ENCODE results near the gene AHRR.
"Not testable (repeated sequence)": the region's sequence is repeated elsewhere in the genome, so short reads cannot be mapped to it uniquely, and the experiment has no call there.

Gene AHRR

DNA sequence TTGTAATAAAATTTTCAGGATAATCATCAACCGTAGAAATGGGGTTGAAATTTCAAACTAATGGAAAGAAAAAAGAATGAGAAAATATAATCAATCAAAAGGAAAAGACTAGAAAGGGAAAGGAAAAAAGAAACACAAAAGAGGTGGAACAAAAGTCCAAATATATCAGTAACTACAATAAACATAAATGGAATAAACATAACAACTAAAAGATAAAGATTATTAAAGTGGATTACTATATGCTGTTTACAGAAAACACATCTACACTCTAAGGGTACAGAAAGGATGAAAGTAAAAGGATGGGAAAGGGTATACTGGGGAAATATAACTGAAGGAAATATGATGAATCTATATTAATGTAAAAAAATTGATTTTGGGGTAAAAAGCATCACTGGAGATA lies 43.0 kb downstream of the AHRR start:
- no peak overlapping the region for H3K4me3 ChIP-seq (ENCODE audit: low read depth, low read length)
- TF ChIP-seq, protein P1, sequence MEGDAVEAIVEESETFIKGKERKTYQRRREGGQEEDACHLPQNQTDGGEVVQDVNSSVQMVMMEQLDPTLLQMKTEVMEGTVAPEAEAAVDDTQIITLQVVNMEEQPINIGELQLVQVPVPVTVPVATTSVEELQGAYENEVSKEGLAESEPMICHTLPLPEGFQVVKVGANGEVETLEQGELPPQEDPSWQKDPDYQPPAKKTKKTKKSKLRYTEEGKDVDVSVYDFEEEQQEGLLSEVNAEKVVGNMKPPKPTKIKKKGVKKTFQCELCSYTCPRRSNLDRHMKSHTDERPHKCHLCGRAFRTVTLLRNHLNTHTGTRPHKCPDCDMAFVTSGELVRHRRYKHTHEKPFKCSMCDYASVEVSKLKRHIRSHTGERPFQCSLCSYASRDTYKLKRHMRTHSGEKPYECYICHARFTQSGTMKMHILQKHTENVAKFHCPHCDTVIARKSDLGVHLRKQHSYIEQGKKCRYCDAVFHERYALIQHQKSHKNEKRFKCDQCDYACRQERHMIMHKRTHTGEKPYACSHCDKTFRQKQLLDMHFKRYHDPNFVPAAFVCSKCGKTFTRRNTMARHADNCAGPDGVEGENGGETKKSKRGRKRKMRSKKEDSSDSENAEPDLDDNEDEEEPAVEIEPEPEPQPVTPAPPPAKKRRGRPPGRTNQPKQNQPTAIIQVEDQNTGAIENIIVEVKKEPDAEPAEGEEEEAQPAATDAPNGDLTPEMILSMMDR (IDR thresholded peaks at IDR 0.05; ENCODE audit: borderline replicate concordance, insufficient read depth, low read depth, low read length), result no peak

DNA sequence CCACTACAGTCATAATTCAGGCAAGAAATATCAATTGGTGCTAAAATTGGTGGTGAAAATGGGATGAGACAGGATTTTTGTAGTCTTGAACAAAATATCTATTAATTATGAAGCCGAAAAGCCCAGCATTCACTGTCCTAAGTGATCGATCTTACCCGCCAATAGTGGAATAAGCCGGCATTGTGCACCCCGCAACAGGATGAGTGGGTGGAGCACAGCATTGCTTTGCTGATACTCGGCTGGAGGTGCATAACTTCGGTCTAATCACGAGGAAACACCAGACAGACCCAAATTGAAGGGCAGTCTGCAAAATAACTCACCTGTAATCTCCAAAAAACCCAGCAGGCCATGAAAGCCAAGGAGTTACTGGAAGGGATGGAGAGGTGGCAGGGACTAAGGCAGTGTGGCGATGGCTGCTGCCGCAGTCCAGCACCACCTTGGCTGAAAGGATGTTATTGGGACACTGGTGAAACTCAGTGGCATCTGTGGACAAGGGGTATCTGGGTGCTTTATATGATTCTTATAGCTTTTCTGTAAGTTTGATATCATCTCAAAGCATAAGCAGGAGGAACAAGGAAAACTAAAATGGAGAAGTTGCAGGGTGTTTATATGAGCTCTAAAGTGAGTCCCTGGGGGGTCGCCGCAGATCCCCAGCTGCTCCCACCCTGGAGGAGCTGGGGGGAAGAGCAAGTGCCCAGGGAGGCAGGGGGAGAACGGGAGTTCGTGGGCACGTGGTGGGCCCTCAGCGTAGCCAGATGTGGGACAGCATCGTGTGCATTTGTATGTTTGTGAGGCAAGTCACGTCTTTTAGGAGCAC lies 45.2 kb downstream of the AHRR start:
- no peak overlapping the region for H3K4me3 ChIP-seq (ENCODE audit: low read depth, low read length)
- TF ChIP-seq, protein P1 (IDR thresholded peaks at IDR 0.05; ENCODE audit: borderline replicate concordance, insufficient read depth, low read depth, low read length), result no peak

DNA sequence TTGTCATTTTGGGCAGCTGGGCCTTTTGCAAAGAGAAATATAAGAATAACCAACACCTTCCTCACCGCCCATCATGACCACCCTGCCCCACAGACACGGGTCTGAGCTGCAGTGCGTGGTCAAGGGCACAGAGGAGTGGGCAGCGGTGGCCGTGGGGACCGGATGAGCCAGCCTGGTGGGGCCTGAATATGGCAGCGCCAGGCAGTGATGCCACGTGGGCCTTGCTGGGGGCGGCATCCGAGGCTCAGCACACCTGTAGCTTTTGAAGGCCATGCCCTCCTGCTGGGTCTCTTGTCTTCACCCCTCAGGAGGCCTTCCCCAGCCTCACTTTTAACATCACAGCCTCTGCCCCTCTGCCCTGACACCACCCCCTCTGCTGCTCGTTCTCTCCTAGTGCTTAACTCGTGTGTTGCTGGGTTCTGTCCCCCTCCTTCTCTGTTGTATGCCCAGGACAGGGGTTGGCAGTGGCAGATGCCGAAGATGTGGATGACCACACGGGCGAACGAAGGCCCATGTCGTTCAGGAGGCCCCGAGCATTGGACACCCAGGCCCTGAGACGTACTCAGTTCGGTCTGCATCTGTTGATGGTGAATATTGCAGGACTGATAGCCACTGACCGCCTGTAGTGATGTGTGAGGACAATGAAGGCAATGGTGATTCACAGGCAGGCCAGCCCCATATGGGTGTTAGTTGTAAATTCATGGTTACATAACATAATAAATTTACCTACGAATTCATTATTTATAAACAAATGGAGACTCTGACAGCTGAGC lies 46.0 kb downstream of the AHRR start:
- TF ChIP-seq, protein P1 (IDR thresholded peaks at IDR 0.05; ENCODE audit: borderline replicate concordance, insufficient read depth, low read depth, low read length), result no peak
- no peak overlapping the region for H3K4me3 ChIP-seq (ENCODE audit: low read depth, low read length)

DNA sequence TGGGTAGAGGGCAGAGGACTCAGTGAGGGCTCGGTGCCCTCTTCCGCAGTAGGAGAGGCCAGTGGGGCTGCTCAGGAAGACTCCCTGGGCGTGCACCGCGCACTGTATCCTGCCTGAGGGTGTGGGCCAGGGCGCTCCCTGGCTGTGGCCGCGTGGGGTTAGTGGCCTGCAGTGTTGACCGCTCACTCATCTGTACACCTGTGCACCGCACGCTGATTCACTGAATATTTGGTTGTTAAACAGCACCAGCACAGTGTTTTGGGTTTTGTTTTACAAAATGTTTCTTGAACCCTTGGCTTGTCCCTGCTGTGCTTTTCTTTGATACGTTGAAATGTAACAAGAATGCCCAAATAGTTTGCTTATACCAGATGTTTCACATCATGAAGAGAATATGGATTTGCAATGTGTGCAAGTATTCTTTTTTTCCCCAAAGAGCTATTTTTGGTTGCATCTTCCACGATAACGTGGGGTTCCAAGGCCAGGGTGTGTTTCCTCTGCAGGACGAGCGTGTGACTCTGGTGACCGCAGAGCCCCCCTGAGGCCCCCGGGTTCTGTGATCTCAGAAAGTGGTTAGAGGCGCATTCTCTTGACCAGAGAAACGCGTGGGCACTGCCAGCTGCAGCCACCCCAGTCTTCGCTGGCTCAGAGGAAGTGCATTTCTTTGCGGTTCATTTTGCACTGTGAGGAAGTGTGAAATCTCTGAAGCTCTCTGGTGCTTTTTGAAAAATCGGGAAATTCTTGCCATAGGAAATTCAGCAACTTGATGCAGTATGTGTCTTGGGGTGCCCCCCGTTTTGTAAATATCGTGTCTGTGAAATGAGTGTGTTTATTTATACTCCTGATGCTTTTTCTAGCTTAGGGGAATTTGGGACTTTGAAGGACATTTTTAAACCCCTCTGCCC lies 46.9 kb downstream of the AHRR start:
- no peak overlapping the region for H3K4me3 ChIP-seq (ENCODE audit: low read depth, low read length)
- TF ChIP-seq, protein P1 (IDR thresholded peaks at IDR 0.05; ENCODE audit: borderline replicate concordance, insufficient read depth, low read depth, low read length), result no peak

DNA sequence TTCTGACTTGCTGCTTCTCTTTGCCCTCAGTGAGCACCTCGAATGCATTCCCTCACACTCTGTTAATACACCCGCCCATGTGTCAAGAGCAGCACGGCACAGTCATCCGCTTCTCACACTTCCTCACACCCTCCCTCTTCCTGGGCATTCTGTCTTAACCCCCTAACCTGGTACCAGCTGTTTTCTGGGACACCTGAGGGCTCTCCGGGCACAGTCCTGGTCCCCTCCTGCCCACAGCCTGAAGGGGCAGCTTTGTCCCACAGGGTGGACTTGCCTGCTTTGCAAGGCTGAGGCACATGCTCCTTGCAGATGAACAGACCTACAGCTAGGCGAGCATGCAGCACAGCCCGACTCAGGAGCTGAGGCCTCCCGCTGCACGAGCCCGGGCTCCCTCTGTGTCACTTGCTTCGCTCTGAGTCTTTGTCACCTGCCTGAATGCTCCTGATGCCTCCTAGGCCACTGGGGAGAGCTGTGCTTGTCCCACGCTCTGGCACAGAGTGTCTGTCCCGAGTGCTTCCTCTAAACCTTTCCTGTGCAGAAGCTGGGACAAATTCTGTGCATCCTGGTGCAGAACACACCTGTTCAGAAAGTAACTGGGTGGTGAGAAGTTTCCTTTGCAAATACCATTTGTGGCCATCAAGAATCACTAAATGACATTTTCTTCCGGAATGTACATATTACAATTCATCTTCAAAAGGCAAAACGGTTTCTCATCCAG lies 47.8 kb downstream of the AHRR start:
- H3K4me3 ChIP-seq (ENCODE audit: low read depth, low read length), result no peak overlapping the region
- TF ChIP-seq, protein P1 (IDR thresholded peaks at IDR 0.05; ENCODE audit: borderline replicate concordance, insufficient read depth, low read depth, low read length), result no peak

DNA sequence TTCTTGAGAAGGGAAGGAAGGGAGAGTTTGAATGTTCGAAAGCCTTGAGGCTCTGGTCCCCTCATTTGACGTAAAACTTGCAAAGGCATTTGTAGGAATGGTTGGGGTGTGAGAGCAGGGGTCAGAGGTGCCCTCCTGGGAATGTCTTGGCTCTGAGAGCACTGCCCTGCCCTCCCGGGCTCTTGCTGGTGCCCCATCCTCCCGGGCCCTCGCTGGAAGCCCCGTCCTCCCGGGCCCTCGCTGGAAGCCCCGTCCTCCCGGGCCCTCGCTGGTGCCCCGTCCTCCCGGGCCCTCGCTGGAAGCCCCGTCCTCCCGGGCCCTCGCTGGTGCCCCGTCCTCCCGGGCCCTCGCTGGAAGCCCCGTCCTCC lies 48.3 kb downstream of the AHRR start:
- not testable (repeated sequence) for H3K4me3 ChIP-seq (ENCODE audit: low read depth, low read length)
